B cell (primary cell): Measurements from ENCODE around the gene CCL22.

Source experiments
- CTCF ChIP-seq: fragments of 200-600 bp; IDR thresholded peaks from one replicate; pipeline ENCODE4 v1.8.0; 2022; ENCODE audit warnings: antibody characterized with exemption, mild to moderate bottlenecking
- EZH2 ChIP-seq: IDR thresholded peaks from 2 replicates; pipeline ENCODE4 v1.6.1; 2012; ENCODE audit warnings: borderline replicate concordance, low read depth, mild to moderate bottlenecking, moderate library complexity, low read length; ENCODE audit not compliant: insufficient read depth, poor library complexity, severe bottlenecking

GRCh38 chr16:57357330-57358085 lies 1.1 kb upstream of the CCL22 start:
- no peak for TF ChIP-seq CTCF
- no peak for TF ChIP-seq EZH2
